Peyer's patch (tissue), 4 donors: ENCODE data around the gene NFU1. TPM values are rescaled to one million over a fixed set of nuclear protein-coding genes. Genes with fewer than 3 reads are reported as not detected.

Experiments
- DNase-seq, 3 donors: peaks; one replicate each; pipeline ENCODE4 v3.0.0-alpha.2; 2017 to 2019
- H3K27ac ChIP-seq, 4 donors: fragments of 200-600 bp; sonication (generic); one replicate each; pipeline ENCODE4 v1.5.1; 2016 to 2019
- H3K27me3 ChIP-seq, 2 donors: fragments of 200-600 bp; sonication (generic); one replicate each; pipeline ENCODE4 v1.5.1; 2019
- H3K36me3 ChIP-seq, 3 donors: fragments of 200-600 bp; sonication (generic); one replicate each; pipeline ENCODE4 v1.5.1; 2016 to 2019
- H3K4me1 ChIP-seq, 4 donors: fragments of 200-600 bp; sonication (generic); one replicate each; pipeline ENCODE4 v1.5.1; 2016 to 2019
- H3K4me3 ChIP-seq, 4 donors: fragments of 200-600 bp; sonication (generic); 1 replicate in 3 of 4; 2 replicates in 1 of 4; pipeline ENCODE4 v1.5.1; 2016 to 2019; ENCODE audit warnings: mild to moderate bottlenecking in 1 of 4
- H3K9me3 ChIP-seq, 4 donors: fragments of 200-600 bp; sonication (generic); one replicate each; pipeline ENCODE4 v1.5.1; 2016 to 2019; ENCODE audit warnings: mild to moderate bottlenecking in 1 of 4
- CTCF ChIP-seq, 6 experiments: fragments of 450-650 bp in 4 of 6; fragments of 200-600 bp in 2 of 6; sonication (generic) in 1 of 6; IDR thresholded peaks; one replicate each; pipeline ENCODE4 v1.5.1; 2017 to 2019; ENCODE audit warnings: antibody characterized with exemption in 6 of 6, mild to moderate bottlenecking in 3 of 6, moderate library complexity in 1 of 6
- POLR2A ChIP-seq, 2 donors: fragments of 450-650 bp; IDR thresholded peaks; one replicate each; pipeline ENCODE4 v1.5.1; 2017; ENCODE audit warnings: antibody characterized with exemption in 2 of 2, mild to moderate bottlenecking in 2 of 2, moderate library complexity in 2 of 2
- total RNA-seq, 4 donors: library from RNA; depleted of rRNA; stranded (reverse); fragments of >200 nt; gene quantifications; one replicate each; pipeline ENCODE4 v1.1.0, GENCODE V29; 2016

NFU1 gene
- total RNA-seq, 4 donors from 2014 or later: 16.9 to 47.0 (median 40.4) TPM

GRCh38 chr2:69386789-69387734 lies 50.2 kb downstream of the NFU1 start, which contains the start of gene GFPT1:
Gene GFPT1, minus strand, starts transcription at chr2:69387227. Its CDS starts 156 bp downstream, at chr2:69387071.
- Histone ChIP-seq H3K9me3 (no peaks in the 10 kb centered on the region), H3K36me3 (no peaks in the 10 kb centered on the region), H3K27me3 (no peaks in the 10 kb centered on the region), H3K4me3 (peak within 1 kb of the TSS; percentile 79 to 93 (median 85)), H3K27ac (peak within 1 kb of the TSS; percentile 88 to 95 (median 92)), H3K4me1 (peaks cover 0 to 34% (median 2%) of the 10 kb centered on the region in 4 donors)
- peak in 1 of 6 experiments; percentile 6 for TF ChIP-seq CTCF (IDR thresholded peaks at IDR 0.05)
- peak; percentile 85 to 94 for TF ChIP-seq POLR2A (IDR thresholded peaks at IDR 0.05)
- DNase-seq: peak; percentile 89 to 98 (median 97)

GRCh38 chr2:69386360-69386759 lies 50.9 kb downstream of the NFU1 start:
- peaks cover 0 to 41% (median 2%) of the 10 kb centered on the region in 4 donors for H3K4me1 ChIP-seq
- TF ChIP-seq POLR2A (IDR thresholded peaks at IDR 0.05) (no peak), CTCF (IDR thresholded peaks at IDR 0.05) (no peak)
- no peak for DNase-seq
- no peaks in the 10 kb centered on the region for H3K27me3 ChIP-seq
- H3K36me3 ChIP-seq: no peaks in the 10 kb centered on the region
- peak overlapping the region; percentile 88 to 95 (median 92) for H3K27ac ChIP-seq
- no peaks in the 10 kb centered on the region for H3K9me3 ChIP-seq
- H3K4me3 ChIP-seq: peak overlapping the region; percentile 79 to 93 (median 85)

GRCh38 chr2:69385443-69386151 lies 51.6 kb downstream of the NFU1 start:
- no peaks in the 10 kb centered on the region for H3K36me3 ChIP-seq
- no peaks in the 10 kb centered on the region for H3K27me3 ChIP-seq
- peaks cover 0 to 47% (median 2%) of the 10 kb centered on the region in 4 donors for H3K4me1 ChIP-seq
- no peaks in the 10 kb centered on the region for H3K9me3 ChIP-seq
- TF ChIP-seq POLR2A (IDR thresholded peaks at IDR 0.05): no peak
- peak overlapping the region in 3 of 4 donors; percentile 88 to 95 (median 90) for H3K27ac ChIP-seq
- DNase-seq: no peak
- peak overlapping the region in 3 of 4 donors; percentile 79 to 93 (median 86) for H3K4me3 ChIP-seq

- no peak overlapping the region for H3K4me3 ChIP-seq
- peaks cover 0 to 47% (median 2%) of the 10 kb centered on the region in 4 donors for H3K4me1 ChIP-seq
- no peak overlapping the region for H3K27ac ChIP-seq
Measured at GRCh38 chr2:69384618-69385081, 52.6 kb downstream of the NFU1 start.

GRCh38 chr2:69383176-69383812 lies 53.9 kb downstream of the NFU1 start:
- H3K27ac ChIP-seq: peak overlapping the region in 2 of 4 donors; percentile 59 to 68
- no peak overlapping the region for H3K4me3 ChIP-seq

More at GRCh38 chr2:69384618-69385081, 52.6 kb downstream of the NFU1 start:
- TF ChIP-seq CTCF (IDR thresholded peaks at IDR 0.05): no peak
- no peak for TF ChIP-seq POLR2A (IDR thresholded peaks at IDR 0.05)
- DNase-seq: no peak
- Histone ChIP-seq H3K27me3 (no peaks in the 10 kb centered on the region), H3K36me3 (no peaks in the 10 kb centered on the region), H3K9me3 (no peaks in the 10 kb centered on the region)

More at GRCh38 chr2:69383176-69383812, 53.9 kb downstream of the NFU1 start:
- H3K9me3 ChIP-seq: no peaks in the 10 kb centered on the region
- no peaks in the 10 kb centered on the region for H3K27me3 ChIP-seq
- no peaks in the 10 kb centered on the region for H3K36me3 ChIP-seq
- H3K4me1 ChIP-seq: peaks cover 0 to 47% (median 2%) of the 10 kb centered on the region in 4 donors
- no peak for DNase-seq
- TF ChIP-seq CTCF (IDR thresholded peaks at IDR 0.05) (no peak), POLR2A (IDR thresholded peaks at IDR 0.05) (no peak)
